Suprapubic skin (tissue), 3 donors: Measurements from ENCODE around the gene APOOL.

Experiments
- CTCF ChIP-seq, 2 donors: fragments of 200-600 bp in 1 of 2; fragments of 450-650 bp in 1 of 2; sonication (generic) in 1 of 2; IDR thresholded peaks; one replicate each; pipeline ENCODE4 v1.5.1; 2016 to 2019; ENCODE audit warnings: antibody characterized with exemption in 2 of 2, mild to moderate bottlenecking in 1 of 2, moderate library complexity in 1 of 2
- EP300 ChIP-seq: sonication (generic); formaldehyde crosslinking; IDR thresholded peaks from one replicate; pipeline ENCODE4 v1.6.1; 2017; ENCODE audit warnings: antibody characterized with exemption

GRCh38 chrX:84993150-84993549 is 10.5 kb upstream of the APOOL start:
- TF ChIP-seq EP300 (no peak), CTCF (IDR thresholded peaks at IDR 0.05) (no peak)
